Right lobe of liver (tissue), 6 donors: ENCODE measurements around the gene BTBD18. TPM values are rescaled to one million over a fixed set of nuclear protein-coding genes. Genes with fewer than 3 reads are reported as not detected.

Experiments used
- ATAC-seq, 4 donors: fragments of 200-7000 bp; cut with Tn5 transposase; one replicate each; pipeline ENCODE4 v1.9.1; 2020; ENCODE audit warnings: mild to moderate bottlenecking in 4 of 4, moderate library complexity in 4 of 4
- DNase-seq, 3 donors: peaks; one replicate each; pipeline ENCODE4 v3.0.0-alpha.2; 2020
- H3K27ac ChIP-seq, 3 donors: fragments of 200-600 bp; one replicate each; pipeline ENCODE4 v1.8.0; 2022
- H3K27me3 ChIP-seq, 2 donors: fragments of 200-600 bp; one replicate each; pipeline ENCODE4 v1.8.0; 2022
- H3K36me3 ChIP-seq, 4 donors: fragments of 200-600 bp; sonication (generic) in 1 of 4; one replicate each; pipeline versions ENCODE4 v1.5.1 to v1.8.0; 2017 to 2022; ENCODE audit warnings: control low read depth in 1 of 4
- H3K4me1 ChIP-seq, 4 donors: fragments of 200-600 bp; sonication (generic) in 1 of 4; one replicate each; pipeline versions ENCODE4 v1.5.1 to v1.8.0; 2017 to 2022; ENCODE audit warnings: control low read depth in 1 of 4
- H3K4me3 ChIP-seq, 3 donors: fragments of 200-600 bp; one replicate each; pipeline ENCODE4 v1.8.0; 2022
- H3K9me3 ChIP-seq, 4 donors: fragments of 200-600 bp; sonication (generic) in 1 of 4; one replicate each; pipeline versions ENCODE4 v1.5.1 to v1.8.0; 2017 to 2022; ENCODE audit warnings: control low read depth in 1 of 4
- CTCF ChIP-seq, 4 donors: fragments of 200-600 bp in 3 of 4; fragments of 450-650 bp in 1 of 4; IDR thresholded peaks; one replicate each; pipeline versions ENCODE4 v1.5.1 to v1.8.0; 2016 to 2022; ENCODE audit warnings: antibody characterized with exemption in 4 of 4, mild to moderate bottlenecking in 2 of 4
- POLR2A ChIP-seq: fragments of 450-650 bp; IDR thresholded peaks from one replicate; pipeline ENCODE4 v1.6.1; 2017; ENCODE audit warnings: antibody characterized with exemption, mild to moderate bottlenecking
- WGBS: methylation state at CpG from one replicate; pipeline ENCODE4 v1.1.6; 2018; ENCODE audit warnings: low coverage, low lambda C conversion rate; ENCODE audit not compliant: insufficient coverage; ENCODE audit errors: missing lambda C conversion rate; 5-methylcytosine and 5-hydroxymethylcytosine counted together
- intact Hi-C, 2 donors: fragments of 100-400 bp; cut with DNase I; formaldehyde crosslinking; loops; one replicate each; pipeline versions ENCODE4 v1.11.2 to v1.14.1; 2022
- total RNA-seq, 6 experiments: library from RNA; depleted of rRNA in 2 of 6; stranded (reverse); fragments of >200 nt in 2 of 6; fragmentation: NEBNext Ultra II Directional in 3 of 6; extraction: Animal tissue kit (Norgen Biotek cat#: 25700) in 3 of 6; gene quantifications; one replicate each; pipeline versions ENCODE4 v1.1.0 to v1.2.4, GENCODE V29; 2016 to 2023
- donor health status: DM: no; HTN: yes; CAD: no.
- donor health status: DM: no; HTN: no; CAD: no.
- donor health status: DM: no; HTN: no; CAD: no.
- donor health status: DM: no; HTN: yes; CAD: no.
- donor health status: DM: no; HTN: yes; CAD: no.

Gene BTBD18
- total RNA-seq, 6 experiments from 2014 or later, result not detected

GRCh38 chr11:57775491-57775890 is 23.9 kb upstream of the BTBD18 start:
- peak overlapping the region in 2 of 3 donors; percentile 33 to 52 for H3K27ac ChIP-seq
- WGBS, result 34% methylated on average over 3 of the region's 5 CpGs
- no peak overlapping the region for H3K4me3 ChIP-seq
- H3K36me3 ChIP-seq, result no peaks in the 10 kb centered on the region
- DNase-seq (no peak), ATAC-seq (no peak)
- peaks cover 0 to 86% (median 48%) of the 10 kb centered on the region in 4 donors for H3K4me1 ChIP-seq
- intact Hi-C loops, result no loop called here
- no peaks in the 10 kb centered on the region for H3K27me3 ChIP-seq
- TF ChIP-seq POLR2A, result no peak
- no peak for TF ChIP-seq CTCF (IDR thresholded peaks at IDR 0.05)
- H3K9me3 ChIP-seq, result no peaks in the 10 kb centered on the region

- no peak for TF ChIP-seq POLR2A
- no peak for TF ChIP-seq CTCF (IDR thresholded peaks at IDR 0.05)
These were observed 21.5 kb upstream of the BTBD18 start for GRCh38 chr11:57773026-57773598.

GRCh38 chr11:57772562-57772961 is 20.9 kb upstream of the BTBD18 start:
- Histone ChIP-seq H3K4me3 (no peak overlapping the region), H3K27ac (no peak overlapping the region), H3K4me1 (peaks cover 0 to 73% (median 36%) of the 10 kb centered on the region in 4 donors), H3K27me3 (no peaks in the 10 kb centered on the region), H3K9me3 (no peaks in the 10 kb centered on the region), H3K36me3 (no peaks in the 10 kb centered on the region)
- no peak for TF ChIP-seq CTCF (IDR thresholded peaks at IDR 0.05)
- TF ChIP-seq POLR2A, result no peak
- DNase-seq (no peak), ATAC-seq (no peak)
- intact Hi-C loops, result no loop called here
- 68% methylated on average over 4 of the region's 4 CpGs for WGBS

More at GRCh38 chr11:57773026-57773598, 21.5 kb upstream of the BTBD18 start:
- Histone ChIP-seq H3K4me1 (peaks cover 0 to 79% (median 38%) of the 10 kb centered on the region in 4 donors), H3K36me3 (no peaks in the 10 kb centered on the region), H3K9me3 (no peaks in the 10 kb centered on the region), H3K4me3 (no peak overlapping the region), H3K27me3 (no peaks in the 10 kb centered on the region), H3K27ac (no peak overlapping the region)
- DNase-seq (no peak), ATAC-seq (no peak)
- 89% methylated on average over 5 of the region's 5 CpGs for WGBS
- intact Hi-C loops, result no loop called here

GRCh38 chr11:57771365-57771764 is 19.7 kb upstream of the BTBD18 start:
- TF ChIP-seq POLR2A (no peak), CTCF (IDR thresholded peaks at IDR 0.05) (no peak)
- no peaks in the 10 kb centered on the region for H3K36me3 ChIP-seq
- DNase-seq (no peak), ATAC-seq (no peak)
- H3K4me1 ChIP-seq, result peaks cover 0 to 64% (median 26%) of the 10 kb centered on the region in 4 donors
- no peak overlapping the region for H3K4me3 ChIP-seq
- H3K27me3 ChIP-seq, result no peaks in the 10 kb centered on the region
- H3K9me3 ChIP-seq, result no peaks in the 10 kb centered on the region
- no peak overlapping the region for H3K27ac ChIP-seq
- intact Hi-C loops, result no loop called here
- 85% methylated on average over 3 of the region's 3 CpGs for WGBS
